Suprapubic skin (tissue), 3 donors: ENCODE measurements around the gene PEA15.

Source experiments
- POLR2AphosphoS5 ChIP-seq, 3 donors: sonication (generic); formaldehyde crosslinking; IDR thresholded peaks; one replicate each; pipeline ENCODE4 v1.6.1; 2017; ENCODE audit warnings: antibody characterized with exemption in 3 of 3
- TF ChIP-seq, protein P1 (sequence below), 2 donors: fragments of 200-600 bp in 1 of 2; fragments of 450-650 bp in 1 of 2; sonication (generic) in 1 of 2; IDR thresholded peaks; one replicate each; pipeline ENCODE4 v1.5.1; 2016 to 2019; ENCODE audit warnings: antibody characterized with exemption in 2 of 2, mild to moderate bottlenecking in 1 of 2, moderate library complexity in 1 of 2

DNA sequence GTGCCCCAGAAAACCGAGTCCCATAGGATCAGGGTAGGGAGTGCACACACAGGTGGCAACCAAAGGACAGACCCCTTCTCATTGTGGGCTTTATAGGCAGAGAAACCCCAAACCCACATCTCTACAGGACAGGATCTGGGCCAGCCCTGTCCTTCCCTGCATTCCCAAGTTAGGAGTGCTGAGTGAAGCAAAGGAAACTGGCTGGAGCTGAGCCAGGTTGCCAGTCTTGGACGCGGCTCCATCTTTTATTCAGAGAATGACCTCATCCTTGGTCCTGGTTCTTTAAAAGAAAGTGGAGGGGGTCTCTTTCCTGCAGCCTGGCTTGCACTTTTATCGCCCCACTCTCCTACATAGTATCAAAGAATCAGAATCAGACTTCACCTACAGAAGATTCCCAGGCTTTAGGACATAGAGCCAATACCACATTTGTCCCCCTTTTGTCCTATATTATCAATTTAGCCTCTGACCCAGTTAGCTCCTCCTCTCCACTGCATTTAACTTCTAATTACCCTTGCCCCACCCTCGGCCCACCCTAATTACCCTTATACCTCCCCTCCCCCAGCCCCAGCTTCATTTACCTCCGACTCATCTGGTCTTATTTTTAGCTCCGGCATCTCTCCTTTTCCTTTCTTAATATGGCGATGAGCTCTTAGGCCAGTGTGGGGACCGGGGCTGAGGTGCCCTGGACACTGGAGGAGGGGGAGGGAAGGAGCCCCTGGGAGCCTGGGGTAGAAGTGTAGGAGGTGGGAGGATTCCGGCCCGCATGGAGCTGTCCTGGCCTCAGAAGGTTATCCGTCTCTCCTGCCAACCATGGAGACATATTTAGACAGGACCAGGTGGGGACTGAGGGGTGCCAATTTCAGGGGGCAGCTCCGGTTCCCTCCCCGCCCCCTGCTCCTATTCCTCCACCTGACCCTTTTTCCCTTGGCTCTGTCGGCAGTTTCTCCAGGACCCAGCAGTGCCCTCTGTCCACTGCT lies 15.2 kb upstream of the PEA15 start, which contains the start of gene CASQ1:
- TF ChIP-seq, protein P1, sequence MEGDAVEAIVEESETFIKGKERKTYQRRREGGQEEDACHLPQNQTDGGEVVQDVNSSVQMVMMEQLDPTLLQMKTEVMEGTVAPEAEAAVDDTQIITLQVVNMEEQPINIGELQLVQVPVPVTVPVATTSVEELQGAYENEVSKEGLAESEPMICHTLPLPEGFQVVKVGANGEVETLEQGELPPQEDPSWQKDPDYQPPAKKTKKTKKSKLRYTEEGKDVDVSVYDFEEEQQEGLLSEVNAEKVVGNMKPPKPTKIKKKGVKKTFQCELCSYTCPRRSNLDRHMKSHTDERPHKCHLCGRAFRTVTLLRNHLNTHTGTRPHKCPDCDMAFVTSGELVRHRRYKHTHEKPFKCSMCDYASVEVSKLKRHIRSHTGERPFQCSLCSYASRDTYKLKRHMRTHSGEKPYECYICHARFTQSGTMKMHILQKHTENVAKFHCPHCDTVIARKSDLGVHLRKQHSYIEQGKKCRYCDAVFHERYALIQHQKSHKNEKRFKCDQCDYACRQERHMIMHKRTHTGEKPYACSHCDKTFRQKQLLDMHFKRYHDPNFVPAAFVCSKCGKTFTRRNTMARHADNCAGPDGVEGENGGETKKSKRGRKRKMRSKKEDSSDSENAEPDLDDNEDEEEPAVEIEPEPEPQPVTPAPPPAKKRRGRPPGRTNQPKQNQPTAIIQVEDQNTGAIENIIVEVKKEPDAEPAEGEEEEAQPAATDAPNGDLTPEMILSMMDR (IDR thresholded peaks at IDR 0.05), result no peak
- TF ChIP-seq POLR2AphosphoS5 (IDR thresholded peaks at IDR 0.05), result no peak
